AG09319 (cell line): ENCODE measurements around the gene TMEM19.

Experiments used
- DNase-seq: peaks from one replicate; pipeline ENCODE4 v3.0.0-alpha.2; 2010; ENCODE audit warnings: low read depth; ENCODE audit errors: extremely low read depth
- TF ChIP-seq, protein P1 (sequence below): IDR thresholded peaks from 2 replicates; pipeline ENCODE4 v1.5.1; 2011; ENCODE audit warnings: low read depth, mild to moderate bottlenecking, inconsistent platforms, low read length, moderate library complexity

Gene TMEM19

DNA sequence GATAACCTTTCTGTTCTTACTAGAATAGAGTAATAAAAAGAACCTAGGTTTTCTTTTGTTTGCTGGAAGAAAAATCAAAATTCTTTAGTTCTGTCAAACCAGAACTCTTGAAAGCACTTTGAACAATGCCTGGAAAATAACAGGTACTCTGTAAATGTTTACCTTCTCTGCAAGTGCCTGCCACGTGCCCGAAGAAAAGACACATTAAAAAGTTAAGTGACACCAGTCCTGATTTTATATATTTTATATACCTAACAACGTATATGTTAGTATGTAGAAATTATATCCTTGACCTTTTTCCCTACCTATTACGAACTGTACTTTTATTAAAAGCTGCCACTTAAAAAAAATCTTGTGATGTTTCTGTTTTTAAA is 20.8 kb upstream of the TMEM19 start:
- TF ChIP-seq, protein P1, sequence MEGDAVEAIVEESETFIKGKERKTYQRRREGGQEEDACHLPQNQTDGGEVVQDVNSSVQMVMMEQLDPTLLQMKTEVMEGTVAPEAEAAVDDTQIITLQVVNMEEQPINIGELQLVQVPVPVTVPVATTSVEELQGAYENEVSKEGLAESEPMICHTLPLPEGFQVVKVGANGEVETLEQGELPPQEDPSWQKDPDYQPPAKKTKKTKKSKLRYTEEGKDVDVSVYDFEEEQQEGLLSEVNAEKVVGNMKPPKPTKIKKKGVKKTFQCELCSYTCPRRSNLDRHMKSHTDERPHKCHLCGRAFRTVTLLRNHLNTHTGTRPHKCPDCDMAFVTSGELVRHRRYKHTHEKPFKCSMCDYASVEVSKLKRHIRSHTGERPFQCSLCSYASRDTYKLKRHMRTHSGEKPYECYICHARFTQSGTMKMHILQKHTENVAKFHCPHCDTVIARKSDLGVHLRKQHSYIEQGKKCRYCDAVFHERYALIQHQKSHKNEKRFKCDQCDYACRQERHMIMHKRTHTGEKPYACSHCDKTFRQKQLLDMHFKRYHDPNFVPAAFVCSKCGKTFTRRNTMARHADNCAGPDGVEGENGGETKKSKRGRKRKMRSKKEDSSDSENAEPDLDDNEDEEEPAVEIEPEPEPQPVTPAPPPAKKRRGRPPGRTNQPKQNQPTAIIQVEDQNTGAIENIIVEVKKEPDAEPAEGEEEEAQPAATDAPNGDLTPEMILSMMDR, result no peak
- DNase-seq, result no peak

DNA sequence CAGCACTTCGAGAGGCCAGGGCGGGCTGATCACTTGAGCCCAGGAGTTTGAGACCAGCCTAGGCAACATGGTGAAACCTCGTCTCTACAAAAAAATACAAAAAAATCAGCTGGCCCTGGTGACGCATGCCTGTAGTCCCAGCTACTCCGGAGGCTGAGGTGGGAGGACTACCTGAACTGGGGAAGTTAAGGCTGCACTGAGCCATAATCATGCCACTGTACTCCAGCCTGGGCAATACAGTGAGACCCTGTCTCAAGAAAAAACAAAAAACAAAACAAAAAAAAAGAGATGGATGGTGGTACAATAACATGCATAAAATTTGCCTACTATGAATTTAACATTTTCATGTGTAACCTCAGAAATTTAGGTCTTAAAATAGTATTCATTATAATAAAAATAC is 19.6 kb upstream of the TMEM19 start:
- no peak for DNase-seq
- TF ChIP-seq, protein P1, result no peak

DNA sequence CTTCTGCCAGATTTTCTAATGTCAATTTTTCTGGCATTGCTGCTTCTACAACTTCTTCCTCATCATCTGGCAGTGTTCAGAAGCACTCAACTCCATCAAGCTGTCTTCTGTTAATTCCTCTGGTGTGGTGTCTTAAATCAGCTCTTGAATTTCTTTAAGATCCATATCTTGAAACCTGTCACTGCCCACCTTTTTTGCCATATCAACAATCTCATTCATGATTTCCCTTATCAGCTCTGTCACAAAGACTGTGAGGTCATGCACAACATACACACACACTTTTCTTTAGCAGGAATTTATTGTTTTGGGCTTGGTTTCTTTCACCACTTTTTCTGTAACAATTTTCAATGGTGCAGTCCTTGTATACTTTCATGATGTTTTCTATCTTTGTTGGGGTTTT is 14.6 kb upstream of the TMEM19 start:
- TF ChIP-seq, protein P1, result no peak
- no peak for DNase-seq

DNA sequence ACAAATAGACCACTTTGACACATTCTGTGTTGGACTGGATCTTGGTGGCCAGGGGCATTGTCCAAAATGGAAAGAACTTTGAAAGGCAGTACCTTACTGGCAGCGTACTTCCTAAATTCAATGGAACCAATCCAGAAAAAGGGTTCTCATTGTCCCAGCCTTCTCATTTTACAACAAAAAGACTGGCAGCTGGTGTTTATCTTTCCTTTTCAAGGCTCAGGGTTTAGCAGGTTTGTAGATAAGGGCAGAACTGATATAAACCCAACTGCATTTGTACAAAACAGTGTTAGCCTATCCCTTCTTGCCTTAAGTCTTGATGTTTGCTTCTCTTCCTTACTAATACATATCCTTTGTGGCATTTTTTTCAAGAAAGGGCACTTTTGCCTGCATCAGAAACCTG is 14.1 kb upstream of the TMEM19 start:
- DNase-seq, result no peak
- TF ChIP-seq, protein P1, result no peak

DNA sequence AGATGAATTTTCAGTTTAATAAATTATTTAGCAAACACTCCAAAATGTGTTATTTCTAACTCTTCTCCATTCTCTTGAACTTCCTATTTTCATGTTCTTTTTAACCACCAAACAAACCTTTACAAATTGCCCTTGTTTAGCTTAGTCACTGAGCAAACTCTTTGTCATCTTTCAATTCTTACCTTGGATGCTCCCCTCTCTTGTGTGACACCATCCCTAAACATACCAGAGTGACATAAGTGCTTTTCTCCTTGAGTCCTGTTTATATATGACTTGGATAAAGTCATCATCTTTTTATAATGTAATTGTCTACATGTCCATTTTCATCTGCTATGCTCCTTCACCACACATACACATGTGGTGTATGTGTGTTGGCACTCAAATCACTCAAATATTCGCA is 3.4 kb upstream of the TMEM19 start:
- DNase-seq, result no peak
- TF ChIP-seq, protein P1, result no peak

DNA sequence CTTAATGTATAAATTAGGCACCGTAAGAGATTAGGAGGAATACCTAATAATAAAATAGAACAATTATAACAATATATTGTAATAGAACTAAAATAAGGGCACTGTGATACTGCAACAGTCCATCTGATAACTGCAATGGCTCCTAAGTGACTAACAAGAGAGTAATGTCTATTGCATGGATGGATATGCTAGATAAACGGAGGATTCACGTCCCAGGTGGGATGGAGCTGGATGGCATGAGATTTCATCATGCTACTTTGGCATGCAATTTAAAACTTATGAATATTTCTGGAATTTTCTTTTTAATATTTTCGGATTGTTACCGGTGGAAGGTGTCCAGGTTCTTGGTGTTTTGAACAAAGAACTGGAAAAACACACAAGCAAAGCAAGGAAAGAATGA is 2.2 kb upstream of the TMEM19 start:
- TF ChIP-seq, protein P1, result no peak
- DNase-seq, result no peak

DNA sequence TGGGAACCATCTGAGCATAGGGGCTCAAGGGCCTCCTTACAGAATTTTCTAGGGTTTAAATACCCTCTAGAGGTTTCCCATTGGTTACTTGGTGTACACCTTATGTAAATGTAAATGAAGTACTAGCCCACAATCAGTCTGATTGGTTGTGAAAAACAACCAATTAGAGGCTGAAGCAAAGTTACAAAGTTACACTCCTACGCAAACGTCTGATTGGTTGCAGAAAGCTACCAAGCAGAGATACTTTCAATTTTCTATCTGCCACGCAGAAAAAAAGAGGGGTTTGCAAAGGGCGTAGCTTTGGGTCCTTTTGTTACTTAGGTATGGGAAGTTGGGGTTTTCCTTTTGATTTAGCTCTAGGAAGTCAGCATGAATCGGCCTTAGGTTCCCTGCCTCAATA is 1.8 kb upstream of the TMEM19 start:
- DNase-seq, result no peak
- TF ChIP-seq, protein P1, result no peak
